ENCODE results near the gene CPA5. TPM values are rescaled to one million over a fixed set of nuclear protein-coding genes. Genes with fewer than 3 reads are reported as not detected.

The CPA5 gene
- total and polyA plus RNA-seq, 2 of the 8 experiments (the other 6 are each of a cell fraction or from before 2014, with no cell fraction given), result 0.12 TPM; not detected in 1

- H3K4me2 ChIP-seq (ENCODE audit: insufficient read depth in 1 of 2, low read depth in 2 of 2, low read length in 2 of 2), result 0 out of 4 replicates have a peak overlapping the region, but pooled peaks of 1 of the 2 experiments have one; percentile 16
- CTCF ChIA-PET (ENCODE audit: partially characterized antibody), result interaction anchor here (0.9 to 3.0 kb wide), 5 partner anchors 8 to 146 kb away, joined by 3 to 12 read pairs (median 3); partner anchors contain the start of gene CPA1
- H2BK5ac ChIP-seq (ENCODE audit: low read depth, low read length), result no peak overlapping the region
Measured at GRCh38 chr7:130345725-130346124, 1.1 kb downstream of the CPA5 start.

More at GRCh38 chr7:130345725-130346124, 1.1 kb downstream of the CPA5 start:
- H3K27me3 ChIP-seq (replicated peaks in 1 of 4; ENCODE audit: control insufficient read depth in 3 of 4, extremely low read depth in 1 of 4, insufficient read depth in 3 of 4, low read length in 3 of 4), result no peaks in the 10 kb centered on the region
- no peak overlapping the region for H3K4ac ChIP-seq (replicated peaks; ENCODE audit: insufficient read length, low read depth, low read length)
- FAIRE-seq (no peak), DNase-seq (ENCODE audit: low read depth in 1 of 2, low spot score in 2 of 2) (no peak)
- no peak overlapping the region for H4K91ac ChIP-seq (replicated peaks; ENCODE audit: insufficient read length, low read length)
- no peak overlapping the region; the same call in 1 of the 2 replicates for H3K18ac ChIP-seq (ENCODE audit: extremely low read depth, low read length)
- no peak overlapping the region for H4K5ac ChIP-seq (ENCODE audit: insufficient read length, low read depth, low read length)
- H4K8ac ChIP-seq (ENCODE audit: extremely low read depth, insufficient read depth, low read length), result no peak overlapping the region
- H3K23me2 ChIP-seq (ENCODE audit: low read depth, low read length), result no peaks in the 10 kb centered on the region
- no peaks in the 10 kb centered on the region for H3K9me3 ChIP-seq (ENCODE audit: insufficient read depth in 2 of 2, low read depth in 1 of 2, low read length in 1 of 2)
- H2BK120ac ChIP-seq (replicated peaks; ENCODE audit: low read depth, low read length), result no peak overlapping the region
- no peak overlapping the region for H2BK12ac ChIP-seq (ENCODE audit: low read depth, low read length)
- no peak overlapping the region for H3K14ac ChIP-seq (ENCODE audit: insufficient read length)
- H3K79me2 ChIP-seq (ENCODE audit: control insufficient read depth in 1 of 2, insufficient read depth in 2 of 2, low read length in 2 of 2), result no peaks in the 10 kb centered on the region
- no peak overlapping the region for H3K4me3 ChIP-seq (ENCODE audit: extremely low read depth in 1 of 4, insufficient read depth in 2 of 4, low read depth in 3 of 4, low read length in 4 of 4)
- no peak overlapping the region for H2AK5ac ChIP-seq (ENCODE audit: low read depth, low read length)
- TF ChIP-seq SAP30 (IDR thresholded peaks at IDR 0.05; ENCODE audit: insufficient read depth, insufficient replicate concordance, low read length) (no peak), KDM1A (IDR thresholded peaks at IDR 0.05; ENCODE audit: borderline replicate concordance, low read length) (peak; percentile 92)
- no peaks in the 10 kb centered on the region for H3K36me3 ChIP-seq (ENCODE audit: control insufficient read depth in 2 of 4, insufficient read depth in 4 of 4, low read length in 3 of 4)
- H3K27ac ChIP-seq (ENCODE audit: low read depth, low read length), result no peak overlapping the region
- H3K56ac ChIP-seq (replicated peaks; ENCODE audit: insufficient read length, low read depth, low read length), result no peak overlapping the region
- no peak overlapping the region for H3K23ac ChIP-seq (ENCODE audit: insufficient read length)
- H3K79me1 ChIP-seq (ENCODE audit: low read depth, low read length), result no peaks in the 10 kb centered on the region
- H4K20me1 ChIP-seq (replicated peaks in 1 of 2; ENCODE audit: control insufficient read depth in 1 of 2, insufficient read depth in 2 of 2, low read length in 2 of 2), result no peaks in the 10 kb centered on the region
- peaks cover 2 to 8% (median 5%) of the 10 kb centered on the region in 4 experiments for H3K4me1 ChIP-seq (replicated peaks in 1 of 4; ENCODE audit: control insufficient read depth in 3 of 4, insufficient read depth in 4 of 4, low read length in 3 of 4)
- no peak overlapping the region for H3K9ac ChIP-seq (replicated peaks in 1 of 4; ENCODE audit: extremely low read depth in 1 of 4, low read depth in 3 of 4, low read length in 3 of 4)
- POLR2A ChIA-PET (ENCODE audit: partially characterized antibody), result interaction anchor here (0.6 to 1.6 kb wide), 3 partner anchors 11 to 53 kb away, joined by 3 to 4 read pairs (median 3); partner anchors contain the start of gene CPA4
- no peak overlapping the region for H2BK15ac ChIP-seq (ENCODE audit: low read length)
- H2BK20ac ChIP-seq (ENCODE audit: low read length), result no peak overlapping the region
- WGBS, 2 experiments (ENCODE audit: extremely low coverage in 1 of 2, insufficient coverage in 1 of 2, insufficient read length in 1 of 2, insufficient replicate concordance in 2 of 2, low coverage in 1 of 2, low lambda C conversion rate in 2 of 2, missing lambda C conversion rate in 1 of 2), result 73% methylated on average over 5 of the region's 5 CpGs; no CpG with 5 or more reads in 1 of the 2 experiments
- no peak overlapping the region for H2AFZ ChIP-seq (ENCODE audit: low read length)

Data from H1 (cell line).